ENCODE results near the gene EGLN2. TPM values are rescaled to one million over a fixed set of nuclear protein-coding genes. Genes with fewer than 3 reads are reported as not detected.
A peak's percentile ranks its signal among the peaks of the same experiment; 100 is the strongest.

Gene EGLN2
- total and polyA plus RNA-seq, 9 of the 15 experiments (the other 6 are each of a cell fraction or from before 2014, with no cell fraction given), result 9.6 to 114 (median 71.0) TPM

- TF ChIP-seq NKRF (IDR thresholded peaks at IDR 0.05; ENCODE audit: borderline replicate concordance) (no peak), ZNF511 (CRISPR knock-in tag; IDR thresholded peaks at IDR 0.05) (no peak), ZBTB2 (IDR thresholded peaks at IDR 0.05) (no peak), FOXA3 (CRISPR knock-in tag; conservative IDR thresholded peaks at IDR 0.05 in 1 of 2, IDR thresholded peaks at IDR 0.05 in 1 of 2) (no peak), TOE1 (IDR thresholded peaks at IDR 0.05; ENCODE audit: borderline replicate concordance) (no peak), TOE1 (CRISPR knock-in tag; IDR thresholded peaks at IDR 0.05; ENCODE audit: borderline replicate concordance, low read depth) (no peak), ZNF561 (CRISPR knock-in tag; conservative IDR thresholded peaks at IDR 0.05) (no peak), MECOM (CRISPR knock-in tag; IDR thresholded peaks at IDR 0.05) (0 out of 2 replicates have a peak, but pooled peaks have one; percentile 25), SMAD4 (CRISPR knock-in tag; conservative IDR thresholded peaks at IDR 0.05) (peak; percentile 46; the same call in 1 of the 2 replicates), KLF13 (tag; IDR thresholded peaks at IDR 0.05; ENCODE audit: borderline replicate concordance, low read depth) (no peak), FIP1L1 (IDR thresholded peaks at IDR 0.05; ENCODE audit: low read depth, low read length, poor library complexity, severe bottlenecking) (no peak), ELK3 (CRISPR knock-in tag; IDR thresholded peaks at IDR 0.05) (no peak), HDAC3 (IDR thresholded peaks at IDR 0.05; ENCODE audit: borderline replicate concordance, partially characterized antibody) (no peak), SIN3A (IDR thresholded peaks at IDR 0.05; ENCODE audit: borderline replicate concordance in 2 of 2, control insufficient read depth in 1 of 2, low read depth in 2 of 2, low read length in 2 of 2) (no peak), NR2C1 (IDR thresholded peaks at IDR 0.05) (no peak), NR2C1 (tag; IDR thresholded peaks at IDR 0.05) (0 out of 2 replicates have a peak, but pooled peaks have one; percentile 14), HLTF (IDR thresholded peaks at IDR 0.05) (no peak), ZNF324 (CRISPR knock-in tag; IDR thresholded peaks at IDR 0.05) (no peak), PHF21A (IDR thresholded peaks at IDR 0.05; ENCODE audit: borderline replicate concordance, low read depth) (no peak), RAD51 (IDR thresholded peaks at IDR 0.05; ENCODE audit: borderline replicate concordance, low read depth) (no peak), MYC (IDR thresholded peaks at IDR 0.05; ENCODE audit: low read depth, low read length) (0 out of 2 replicates have a peak, but pooled peaks have one; percentile 14), MYC (CRISPR knock-in tag; IDR thresholded peaks at IDR 0.05; ENCODE audit: borderline replicate concordance, low read depth) (no peak), BACH1 (tag; IDR thresholded peaks at IDR 0.05) (no peak)
Observed at GRCh38 chr19:40831502-40832430, 32.8 kb downstream of the EGLN2 start (continued).

Measured in K562 (cell line).